ENCODE measurements around the gene CDKAL1. TPM values are rescaled to one million over a fixed set of nuclear protein-coding genes. Genes with fewer than 3 reads are reported as not detected.
"Not testable (repeated sequence)": the region's sequence is repeated elsewhere in the genome, so short reads cannot be mapped to it uniquely, and the experiment has no call there.

CDKAL1 gene
- total RNA-seq, 4 donors from 2014 or later = 24.7 to 32.8 (median 29.8) TPM

- no peaks in the 10 kb centered on the region for H3K9me3 ChIP-seq
- no peak overlapping the region for H3K4me3 ChIP-seq (replicated peaks in 1 of 3)
- H3K27ac ChIP-seq = no peak overlapping the region
- intact Hi-C loops (cut with DNase I) = no loop called here
- DNase-seq = no peak
- no peak for TF ChIP-seq POLR2A (IDR thresholded peaks at IDR 0.05)
- no peaks in the 10 kb centered on the region for H3K36me3 ChIP-seq
- 98 to 99% methylated on average over 7 of the region's 7 CpGs for WGBS, 2 donors
- H3K4me1 ChIP-seq = no peaks in the 10 kb centered on the region
- no peaks in the 10 kb centered on the region for H3K27me3 ChIP-seq
Measured at GRCh38 chr6:20819774-20820400, 285.6 kb downstream of the CDKAL1 start.

DNA sequence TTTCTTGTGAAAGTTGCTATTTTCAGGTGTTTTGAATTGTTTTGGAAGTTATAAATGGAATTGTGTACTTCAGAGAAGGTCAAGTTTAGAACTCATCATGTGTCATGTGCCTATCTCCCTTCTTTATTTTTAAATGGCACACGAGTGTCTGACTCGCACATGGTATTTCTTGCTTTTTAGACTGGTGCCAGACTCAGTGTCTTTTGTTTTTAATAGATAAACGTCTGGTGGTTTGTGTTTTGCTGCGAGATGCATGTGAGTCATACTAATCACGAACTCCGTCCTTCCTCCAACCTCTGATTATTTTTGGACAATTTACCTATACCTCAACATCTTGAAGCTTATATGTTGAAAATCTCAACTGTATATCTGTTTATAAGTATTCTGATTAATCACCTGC is 292.1 kb downstream of the CDKAL1 start:
- H3K9me3 ChIP-seq = no peaks in the 10 kb centered on the region
- H3K4me3 ChIP-seq (replicated peaks in 1 of 3) = no peak overlapping the region
- no peaks in the 10 kb centered on the region for H3K27me3 ChIP-seq
- TF ChIP-seq POLR2A (IDR thresholded peaks at IDR 0.05) = no peak
- TF ChIP-seq, protein P1, sequence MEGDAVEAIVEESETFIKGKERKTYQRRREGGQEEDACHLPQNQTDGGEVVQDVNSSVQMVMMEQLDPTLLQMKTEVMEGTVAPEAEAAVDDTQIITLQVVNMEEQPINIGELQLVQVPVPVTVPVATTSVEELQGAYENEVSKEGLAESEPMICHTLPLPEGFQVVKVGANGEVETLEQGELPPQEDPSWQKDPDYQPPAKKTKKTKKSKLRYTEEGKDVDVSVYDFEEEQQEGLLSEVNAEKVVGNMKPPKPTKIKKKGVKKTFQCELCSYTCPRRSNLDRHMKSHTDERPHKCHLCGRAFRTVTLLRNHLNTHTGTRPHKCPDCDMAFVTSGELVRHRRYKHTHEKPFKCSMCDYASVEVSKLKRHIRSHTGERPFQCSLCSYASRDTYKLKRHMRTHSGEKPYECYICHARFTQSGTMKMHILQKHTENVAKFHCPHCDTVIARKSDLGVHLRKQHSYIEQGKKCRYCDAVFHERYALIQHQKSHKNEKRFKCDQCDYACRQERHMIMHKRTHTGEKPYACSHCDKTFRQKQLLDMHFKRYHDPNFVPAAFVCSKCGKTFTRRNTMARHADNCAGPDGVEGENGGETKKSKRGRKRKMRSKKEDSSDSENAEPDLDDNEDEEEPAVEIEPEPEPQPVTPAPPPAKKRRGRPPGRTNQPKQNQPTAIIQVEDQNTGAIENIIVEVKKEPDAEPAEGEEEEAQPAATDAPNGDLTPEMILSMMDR (IDR thresholded peaks at IDR 0.05) = no peak
- H3K36me3 ChIP-seq = no peaks in the 10 kb centered on the region
- H3K27ac ChIP-seq = no peak overlapping the region
- H3K4me1 ChIP-seq = peaks cover 0 to 20% of the 10 kb centered on the region in 2 donors
- DNase-seq = no peak
- intact Hi-C loops (cut with DNase I) = no loop called here
- WGBS, 2 donors = 66 to 76% methylated on average over 6 of the region's 6 CpGs

GRCh38 chr6:20827798-20828197 is 293.5 kb downstream of the CDKAL1 start:
- Histone ChIP-seq H3K4me1 (peaks cover 0 to 20% of the 10 kb centered on the region in 2 donors), H3K36me3 (no peaks in the 10 kb centered on the region), H3K27ac (no peak overlapping the region), H3K27me3 (no peaks in the 10 kb centered on the region), H3K9me3 (no peaks in the 10 kb centered on the region), H3K4me3 (replicated peaks in 1 of 3) (no peak overlapping the region)
- no peak for DNase-seq
- TF ChIP-seq POLR2A (IDR thresholded peaks at IDR 0.05) = no peak
- TF ChIP-seq, protein P1 (IDR thresholded peaks at IDR 0.05) = no peak
- 71 to 83% methylated on average over 1 of the region's 1 CpG for WGBS, 2 donors
- intact Hi-C loops (cut with DNase I) = no loop called here

DNA sequence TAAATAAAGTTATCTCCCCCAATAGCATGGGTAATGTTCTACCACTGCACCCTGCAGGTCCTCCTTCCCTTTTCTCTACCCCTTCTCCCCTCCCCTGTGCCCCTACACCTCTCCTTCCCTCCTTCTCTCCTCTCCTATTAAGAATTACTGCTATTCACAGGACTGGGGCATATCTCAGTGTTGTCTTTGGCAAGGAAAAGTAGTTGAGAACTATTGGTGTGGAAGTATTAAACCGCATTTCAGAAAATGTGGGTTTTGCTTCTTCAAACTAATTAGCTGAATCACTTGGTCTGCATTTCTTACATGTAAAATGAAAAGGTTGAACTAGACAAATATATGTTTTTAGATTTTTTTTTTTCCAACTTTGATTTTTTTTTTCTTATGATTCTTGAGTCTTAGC is 296.3 kb downstream of the CDKAL1 start:
- Histone ChIP-seq H3K27ac (no peak overlapping the region), H3K4me1 (peaks cover 0 to 15% of the 10 kb centered on the region in 2 donors), H3K9me3 (no peaks in the 10 kb centered on the region), H3K36me3 (no peaks in the 10 kb centered on the region), H3K27me3 (no peaks in the 10 kb centered on the region), H3K4me3 (replicated peaks in 1 of 3) (no peak overlapping the region)
- 94 to 100% methylated on average over 1 of the region's 1 CpG for WGBS, 2 donors
- intact Hi-C loops (cut with DNase I) = no loop called here
- DNase-seq = no peak
- TF ChIP-seq POLR2A (IDR thresholded peaks at IDR 0.05) = no peak
- TF ChIP-seq, protein P1 (IDR thresholded peaks at IDR 0.05) = no peak

GRCh38 chr6:20831251-20831650 is 297.0 kb downstream of the CDKAL1 start:
- H3K9me3 ChIP-seq; H3K27me3 ChIP-seq; intact Hi-C loops (cut with DNase I); H3K27ac ChIP-seq; H3K36me3 ChIP-seq; H3K4me1 ChIP-seq; H3K4me3 ChIP-seq (replicated peaks in 1 of 3); DNase-seq: not testable (repeated sequence)
- 97 to 98% methylated on average over 7 of the region's 7 CpGs for WGBS, 2 donors

GRCh38 chr6:20833881-20834515 is 299.7 kb downstream of the CDKAL1 start:
- Histone ChIP-seq H3K27me3 (no peaks in the 10 kb centered on the region), H3K9me3 (no peaks in the 10 kb centered on the region), H3K36me3 (no peaks in the 10 kb centered on the region), H3K27ac (no peak overlapping the region), H3K4me3 (replicated peaks in 1 of 3) (no peak overlapping the region), H3K4me1 (no peaks in the 10 kb centered on the region)
- TF ChIP-seq POLR2A (IDR thresholded peaks at IDR 0.05) = no peak
- TF ChIP-seq, protein P1 (IDR thresholded peaks at IDR 0.05) = no peak
- WGBS, 2 donors = 77 to 82% methylated on average over 8 of the region's 8 CpGs
- no peak for DNase-seq
- intact Hi-C loops (cut with DNase I) = no loop called here
